Neural cell (in vitro differentiated cells): Measurements from ENCODE around the gene GALR3.

Source experiments
- CTCF ChIP-seq: fragments of 450-650 bp; IDR thresholded peaks from 2 replicates; pipeline ENCODE4 v1.5.1; 2014; ENCODE audit warnings: antibody characterized with exemption, mild to moderate bottlenecking, moderate library complexity; ENCODE audit not compliant: poor library complexity, severe bottlenecking
- EP300 ChIP-seq: fragments of 450-650 bp; conservative IDR thresholded peaks from 2 replicates; pipeline ENCODE4 v1.6.1; 2014; ENCODE audit warnings: antibody characterized with exemption, mild to moderate bottlenecking, moderate library complexity; ENCODE audit not compliant: poor library complexity, severe bottlenecking
- EZH2 ChIP-seq: fragments of 200-600, 300-800 bp; shearing (Covaris generic), sonication (generic); IDR thresholded peaks from 2 replicates; pipeline ENCODE4 v1.6.1; 2014; ENCODE audit warnings: antibody characterized with exemption, low read length, borderline replicate concordance, mild to moderate bottlenecking; ENCODE audit not compliant: insufficient read depth, poor library complexity, severe bottlenecking
- MXI1 ChIP-seq: fragments of 450-650 bp; conservative IDR thresholded peaks from 2 replicates; pipeline ENCODE4 v1.6.1; 2014; ENCODE audit warnings: antibody characterized with exemption, mild to moderate bottlenecking; ENCODE audit not compliant: poor library complexity, severe bottlenecking
- POLR2AphosphoS5 ChIP-seq: IDR thresholded peaks from 2 replicates; pipeline ENCODE4 v1.6.1; 2012
- RAD21 ChIP-seq: fragments of 450-650 bp; conservative IDR thresholded peaks from 2 replicates; pipeline ENCODE4 v1.6.1; 2014; ENCODE audit warnings: antibody characterized with exemption, mild to moderate bottlenecking, moderate library complexity
- REST ChIP-seq: IDR thresholded peaks from 2 replicates; pipeline ENCODE4 v1.6.1; 2012; ENCODE audit warnings: borderline replicate concordance
- SMC3 ChIP-seq: fragments of 450-650 bp; conservative IDR thresholded peaks from 2 replicates; pipeline ENCODE4 v1.6.1; 2014; ENCODE audit warnings: antibody characterized with exemption, mild to moderate bottlenecking, moderate library complexity; ENCODE audit not compliant: poor library complexity
- TAF1 ChIP-seq: IDR thresholded peaks from 2 replicates; pipeline ENCODE4 v1.6.1; 2012; ENCODE audit warnings: low read depth

GRCh38 chr22:37776639-37777005 lies 46.6 kb upstream of the GALR3 start:
- TF ChIP-seq EZH2 (no peak), CTCF (no peak), TAF1 (no peak), EP300 (no peak), REST (no peak), POLR2AphosphoS5 (no peak), RAD21 (no peak), SMC3 (no peak), MXI1 (no peak)
